Liver (tissue), 9 donors: ENCODE data around the gene TP53INP2. TPM values are rescaled to one million over a fixed set of nuclear protein-coding genes. Genes with fewer than 3 reads are reported as not detected.
"Not testable (repeated sequence)": the region's sequence is repeated elsewhere in the genome, so short reads cannot be mapped to it uniquely, and the experiment has no call there.

Experiments used
- DNase-seq: peaks from one replicate; pipeline ENCODE4 v3.0.0-alpha.2; 2017; ENCODE audit warnings: low spot score
- H3K27ac ChIP-seq, 2 donors: one replicate each; pipeline ENCODE4 v1.7.0; 2013; ENCODE audit warnings: inconsistent platforms in 2 of 2, low read length in 2 of 2, control low read depth in 1 of 2, low read depth in 1 of 2, mild to moderate bottlenecking in 1 of 2
- H3K27me3 ChIP-seq, 4 donors: one replicate each; pipeline versions ENCODE4 v1.6.1 to v1.7.0; 2013; ENCODE audit warnings: low read length in 3 of 4, inconsistent platforms in 1 of 4, mild to moderate bottlenecking in 1 of 4, moderate library complexity in 1 of 4; ENCODE audit not compliant: control insufficient read depth in 4 of 4, insufficient read depth in 4 of 4
- H3K36me3 ChIP-seq, 4 donors: one replicate each; pipeline versions ENCODE4 v1.6.1 to v1.7.0; 2013; ENCODE audit warnings: low read length in 3 of 4, mild to moderate bottlenecking in 3 of 4, low read depth in 1 of 4, moderate library complexity in 1 of 4; ENCODE audit not compliant: control insufficient read depth in 4 of 4, insufficient read depth in 3 of 4
- H3K4me1 ChIP-seq, 4 donors: one replicate each; pipeline versions ENCODE4 v1.6.1 to v1.7.0; 2013; ENCODE audit warnings: low read length in 3 of 4, mild to moderate bottlenecking in 3 of 4, moderate library complexity in 1 of 4; ENCODE audit not compliant: control insufficient read depth in 4 of 4, insufficient read depth in 4 of 4
- H3K4me3 ChIP-seq, 3 donors: one replicate each; pipeline versions ENCODE4 v1.6.1 to v1.7.0; 2013; ENCODE audit warnings: low read length in 3 of 3, control low read depth in 1 of 3, low read depth in 1 of 3, mild to moderate bottlenecking in 1 of 3
- H3K9ac ChIP-seq, 2 donors: one replicate each; pipeline ENCODE4 v1.7.0; 2013; ENCODE audit warnings: low read length in 2 of 2, mild to moderate bottlenecking in 2 of 2, moderate library complexity in 2 of 2, control low read depth in 1 of 2, low read depth in 1 of 2
- H3K9me3 ChIP-seq, 4 donors: one replicate each; pipeline versions ENCODE4 v1.6.1 to v1.7.0; 2013; ENCODE audit warnings: low read length in 3 of 4; ENCODE audit not compliant: control insufficient read depth in 4 of 4
- EGR1 ChIP-seq, 2 donors: IDR thresholded peaks; 2 replicates each; pipeline ENCODE4 v1.6.1; 2016 to 2018; ENCODE audit warnings: antibody characterized with exemption in 2 of 2, low read depth in 2 of 2
- FOXA1 ChIP-seq: IDR thresholded peaks from 2 replicates; pipeline ENCODE4 v1.6.1; 2016; ENCODE audit warnings: antibody characterized with exemption
- FOXA2 ChIP-seq: IDR thresholded peaks from 2 replicates; pipeline ENCODE4 v1.6.1; 2016; ENCODE audit warnings: antibody characterized with exemption
- GABPA ChIP-seq, 2 donors: IDR thresholded peaks in 1 of 2; conservative IDR thresholded peaks in 1 of 2; 2 replicates each; pipeline ENCODE4 v1.6.1; 2016; ENCODE audit warnings: antibody characterized with exemption in 2 of 2, mild to moderate bottlenecking in 1 of 2, moderate library complexity in 1 of 2
- HNF4A ChIP-seq, 2 donors: conservative IDR thresholded peaks; 2 replicates each; pipeline ENCODE4 v1.6.1; 2016; ENCODE audit warnings: antibody characterized with exemption in 2 of 2, mild to moderate bottlenecking in 2 of 2
- NR2F2 ChIP-seq: IDR thresholded peaks from 2 replicates; pipeline ENCODE4 v1.6.1; 2016; ENCODE audit warnings: antibody characterized with exemption
- RXRA ChIP-seq, 2 donors: IDR thresholded peaks; 2 replicates each; pipeline ENCODE4 v1.6.1; 2017 to 2018; ENCODE audit warnings: antibody characterized with exemption in 2 of 2, mild to moderate bottlenecking in 1 of 2
- SP1 ChIP-seq: IDR thresholded peaks from 2 replicates; pipeline ENCODE4 v1.6.1; 2018; ENCODE audit warnings: antibody characterized with exemption, mild to moderate bottlenecking
- TAF1 ChIP-seq: conservative IDR thresholded peaks from 2 replicates; pipeline ENCODE4 v1.6.1; 2016; ENCODE audit warnings: antibody characterized with exemption, mild to moderate bottlenecking
- YY1 ChIP-seq: IDR thresholded peaks from 2 replicates; pipeline ENCODE4 v1.6.1; 2016; ENCODE audit warnings: antibody characterized with exemption, mild to moderate bottlenecking
- WGBS: extraction: QIAGEN DNeasy Blood & Tissue Kit; methylation state at CpG from one replicate; pipeline ENCODE4 v1.1.7; 2013; 5-methylcytosine and 5-hydroxymethylcytosine counted together
- polyA plus RNA-seq, 2 donors: library from polyadenylated mRNA; stranded (reverse) in 1 of 2; unstranded in 1 of 2; fragments of 200-250 nt in 1 of 2; fragments of >200 nt in 1 of 2; fragmentation: Nextera tagmentation in 1 of 2; extraction: Ambion mirVana in 1 of 2; gene quantifications; one replicate each; pipeline versions ENCODE4 v1.2.1 to v1.2.3, GENCODE V29; 2013 to 2015
- total RNA-seq, 2 donors: library from RNA; depleted of rRNA; stranded (reverse); fragments of >200 nt; gene quantifications; one replicate each; pipeline ENCODE4 v1.2.3, GENCODE V29; 2014
- TF ChIP-seq, protein P1 (sequence below): fragments of 150-350 bp; IDR thresholded peaks from 2 replicates; pipeline ENCODE4 v1.5.1; 2017; ENCODE audit warnings: improper control_type of control experiment, low read depth, low read length; ENCODE audit not compliant: missing input control
- TF ChIP-seq, protein P2 (sequence below): IDR thresholded peaks from 2 replicates; pipeline ENCODE4 v1.6.1; 2016; ENCODE audit warnings: antibody characterized with exemption, mild to moderate bottlenecking
- TF ChIP-seq, protein P3 (sequence below): IDR thresholded peaks from 2 replicates; pipeline ENCODE4 v1.6.1; 2016; ENCODE audit warnings: antibody characterized with exemption
- TF ChIP-seq, protein P4 (sequence below): IDR thresholded peaks from 2 replicates; pipeline ENCODE4 v1.6.1; 2016; ENCODE audit warnings: antibody characterized with exemption
- donor health status: healthy.
- donor health status: healthy.
- donor health status: healthy.
- donor health status: healthy.
- donor health status: healthy.

Gene TP53INP2
- total and polyA plus RNA-seq, 4 donors, result 3.0 to 14.5 (median 7.0) TPM

DNA sequence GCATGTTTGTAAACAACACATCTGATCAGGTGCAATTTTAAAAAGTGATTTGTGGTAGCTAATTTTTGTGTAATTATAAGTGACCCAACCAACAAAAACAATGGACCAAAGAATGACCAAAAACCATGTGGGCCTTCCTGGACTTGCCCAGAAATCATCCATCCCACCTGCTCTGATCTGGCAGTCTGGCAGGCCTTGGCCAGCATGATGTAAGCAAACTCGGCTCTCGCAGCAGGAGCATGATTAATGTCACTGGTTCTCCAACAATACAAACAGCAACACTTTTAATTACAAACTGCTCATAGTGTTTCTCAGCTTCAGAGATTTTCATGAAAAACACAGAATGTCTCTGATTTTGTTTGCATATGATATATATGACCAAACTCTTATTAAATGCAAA, 16.1 kb downstream of the TP53INP2 start:
- TF ChIP-seq FOXA2, result no peak
- no peak for TF ChIP-seq GABPA (IDR thresholded peaks at IDR 0.05 in 1 of 2, conservative IDR thresholded peaks at IDR 0.05 in 1 of 2)
- Histone ChIP-seq H3K9me3 (no peaks in the 10 kb centered on the region), H3K9ac (no peak overlapping the region), H3K27me3 (no peaks in the 10 kb centered on the region), H3K27ac (no peak overlapping the region), H3K4me1 (peaks cover 0 to 16% (median 11%) of the 10 kb centered on the region in 4 donors), H3K4me3 (no peak overlapping the region), H3K36me3 (peaks cover 1 to 14% (median 5%) of the 10 kb centered on the region in 4 donors)
- WGBS, result 66% methylated on average over 2 of the region's 2 CpGs
- DNase-seq, result no peak

DNA sequence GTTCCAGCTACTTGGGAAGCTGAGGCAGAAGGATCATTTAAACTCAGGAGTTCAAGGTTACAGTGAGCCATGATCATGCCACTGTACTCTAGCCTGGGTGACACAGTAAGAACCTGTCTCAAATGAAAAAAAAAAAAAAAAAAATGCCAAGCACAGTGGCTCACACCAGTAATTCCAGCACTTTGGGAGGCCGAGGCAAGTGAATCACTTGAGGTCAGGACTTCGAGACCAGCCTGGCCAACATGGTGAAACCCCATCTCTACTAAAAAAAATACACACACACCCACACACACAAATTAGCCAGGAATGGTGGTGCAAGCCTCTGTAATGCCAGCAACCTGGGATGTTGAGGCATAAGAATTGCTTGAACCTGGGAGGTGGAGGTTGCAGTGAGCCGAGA, 18.4 kb downstream of the TP53INP2 start:
- H3K9me3 ChIP-seq, DNase-seq, H3K27me3 ChIP-seq, H3K4me1 ChIP-seq, H3K27ac ChIP-seq, H3K4me3 ChIP-seq, H3K9ac ChIP-seq: not testable (repeated sequence)
- 79% methylated on average over 3 of the region's 3 CpGs for WGBS
- H3K36me3 ChIP-seq, result peaks cover 6 to 25% (median 12%) of the 10 kb centered on the region in 4 donors

DNA sequence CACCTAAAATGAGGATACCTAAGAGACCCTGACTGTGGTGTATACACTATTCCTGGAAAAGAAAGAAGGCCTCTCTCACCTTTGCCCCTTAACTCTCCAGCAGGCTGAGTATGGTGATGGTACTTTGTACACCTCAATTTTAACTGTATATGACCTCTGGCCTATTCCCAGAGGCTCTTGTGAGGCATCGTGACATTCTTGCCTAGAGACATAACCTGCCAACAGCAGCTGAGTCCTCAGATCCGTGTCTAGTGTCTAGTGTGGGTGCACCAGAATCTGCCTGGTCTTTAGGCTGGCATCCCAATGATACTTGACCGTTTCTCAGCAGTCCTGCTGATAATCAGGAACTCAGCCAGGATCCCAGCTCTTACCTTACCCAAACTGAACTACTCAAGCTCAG, 20.0 kb downstream of the TP53INP2 start:
- no peak for DNase-seq
- no peak overlapping the region for H3K4me3 ChIP-seq
- H3K4me1 ChIP-seq, result no peaks in the 10 kb centered on the region
- WGBS, result 59% methylated on average over 3 of the region's 3 CpGs
- TF ChIP-seq, protein P1, sequence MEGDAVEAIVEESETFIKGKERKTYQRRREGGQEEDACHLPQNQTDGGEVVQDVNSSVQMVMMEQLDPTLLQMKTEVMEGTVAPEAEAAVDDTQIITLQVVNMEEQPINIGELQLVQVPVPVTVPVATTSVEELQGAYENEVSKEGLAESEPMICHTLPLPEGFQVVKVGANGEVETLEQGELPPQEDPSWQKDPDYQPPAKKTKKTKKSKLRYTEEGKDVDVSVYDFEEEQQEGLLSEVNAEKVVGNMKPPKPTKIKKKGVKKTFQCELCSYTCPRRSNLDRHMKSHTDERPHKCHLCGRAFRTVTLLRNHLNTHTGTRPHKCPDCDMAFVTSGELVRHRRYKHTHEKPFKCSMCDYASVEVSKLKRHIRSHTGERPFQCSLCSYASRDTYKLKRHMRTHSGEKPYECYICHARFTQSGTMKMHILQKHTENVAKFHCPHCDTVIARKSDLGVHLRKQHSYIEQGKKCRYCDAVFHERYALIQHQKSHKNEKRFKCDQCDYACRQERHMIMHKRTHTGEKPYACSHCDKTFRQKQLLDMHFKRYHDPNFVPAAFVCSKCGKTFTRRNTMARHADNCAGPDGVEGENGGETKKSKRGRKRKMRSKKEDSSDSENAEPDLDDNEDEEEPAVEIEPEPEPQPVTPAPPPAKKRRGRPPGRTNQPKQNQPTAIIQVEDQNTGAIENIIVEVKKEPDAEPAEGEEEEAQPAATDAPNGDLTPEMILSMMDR, result no peak
- no peak for TF ChIP-seq TAF1
- no peak for TF ChIP-seq FOXA2
- TF ChIP-seq, protein P2, sequence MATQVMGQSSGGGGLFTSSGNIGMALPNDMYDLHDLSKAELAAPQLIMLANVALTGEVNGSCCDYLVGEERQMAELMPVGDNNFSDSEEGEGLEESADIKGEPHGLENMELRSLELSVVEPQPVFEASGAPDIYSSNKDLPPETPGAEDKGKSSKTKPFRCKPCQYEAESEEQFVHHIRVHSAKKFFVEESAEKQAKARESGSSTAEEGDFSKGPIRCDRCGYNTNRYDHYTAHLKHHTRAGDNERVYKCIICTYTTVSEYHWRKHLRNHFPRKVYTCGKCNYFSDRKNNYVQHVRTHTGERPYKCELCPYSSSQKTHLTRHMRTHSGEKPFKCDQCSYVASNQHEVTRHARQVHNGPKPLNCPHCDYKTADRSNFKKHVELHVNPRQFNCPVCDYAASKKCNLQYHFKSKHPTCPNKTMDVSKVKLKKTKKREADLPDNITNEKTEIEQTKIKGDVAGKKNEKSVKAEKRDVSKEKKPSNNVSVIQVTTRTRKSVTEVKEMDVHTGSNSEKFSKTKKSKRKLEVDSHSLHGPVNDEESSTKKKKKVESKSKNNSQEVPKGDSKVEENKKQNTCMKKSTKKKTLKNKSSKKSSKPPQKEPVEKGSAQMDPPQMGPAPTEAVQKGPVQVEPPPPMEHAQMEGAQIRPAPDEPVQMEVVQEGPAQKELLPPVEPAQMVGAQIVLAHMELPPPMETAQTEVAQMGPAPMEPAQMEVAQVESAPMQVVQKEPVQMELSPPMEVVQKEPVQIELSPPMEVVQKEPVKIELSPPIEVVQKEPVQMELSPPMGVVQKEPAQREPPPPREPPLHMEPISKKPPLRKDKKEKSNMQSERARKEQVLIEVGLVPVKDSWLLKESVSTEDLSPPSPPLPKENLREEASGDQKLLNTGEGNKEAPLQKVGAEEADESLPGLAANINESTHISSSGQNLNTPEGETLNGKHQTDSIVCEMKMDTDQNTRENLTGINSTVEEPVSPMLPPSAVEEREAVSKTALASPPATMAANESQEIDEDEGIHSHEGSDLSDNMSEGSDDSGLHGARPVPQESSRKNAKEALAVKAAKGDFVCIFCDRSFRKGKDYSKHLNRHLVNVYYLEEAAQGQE, result no peak
- no peak for TF ChIP-seq HNF4A (conservative IDR thresholded peaks at IDR 0.05)
- no peak for TF ChIP-seq SP1
- TF ChIP-seq, protein P3, sequence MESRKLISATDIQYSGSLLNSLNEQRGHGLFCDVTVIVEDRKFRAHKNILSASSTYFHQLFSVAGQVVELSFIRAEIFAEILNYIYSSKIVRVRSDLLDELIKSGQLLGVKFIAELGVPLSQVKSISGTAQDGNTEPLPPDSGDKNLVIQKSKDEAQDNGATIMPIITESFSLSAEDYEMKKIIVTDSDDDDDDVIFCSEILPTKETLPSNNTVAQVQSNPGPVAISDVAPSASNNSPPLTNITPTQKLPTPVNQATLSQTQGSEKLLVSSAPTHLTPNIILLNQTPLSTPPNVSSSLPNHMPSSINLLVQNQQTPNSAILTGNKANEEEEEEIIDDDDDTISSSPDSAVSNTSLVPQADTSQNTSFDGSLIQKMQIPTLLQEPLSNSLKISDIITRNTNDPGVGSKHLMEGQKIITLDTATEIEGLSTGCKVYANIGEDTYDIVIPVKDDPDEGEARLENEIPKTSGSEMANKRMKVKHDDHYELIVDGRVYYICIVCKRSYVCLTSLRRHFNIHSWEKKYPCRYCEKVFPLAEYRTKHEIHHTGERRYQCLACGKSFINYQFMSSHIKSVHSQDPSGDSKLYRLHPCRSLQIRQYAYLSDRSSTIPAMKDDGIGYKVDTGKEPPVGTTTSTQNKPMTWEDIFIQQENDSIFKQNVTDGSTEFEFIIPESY, result no peak
- TF ChIP-seq FOXA1, result no peak
- TF ChIP-seq EGR1 (IDR thresholded peaks at IDR 0.05; ENCODE audit: low read depth in 2 of 2), result no peak
- no peak for TF ChIP-seq RXRA (IDR thresholded peaks at IDR 0.05)
- TF ChIP-seq YY1, result no peak
- TF ChIP-seq NR2F2, result no peak
- TF ChIP-seq, protein P4, sequence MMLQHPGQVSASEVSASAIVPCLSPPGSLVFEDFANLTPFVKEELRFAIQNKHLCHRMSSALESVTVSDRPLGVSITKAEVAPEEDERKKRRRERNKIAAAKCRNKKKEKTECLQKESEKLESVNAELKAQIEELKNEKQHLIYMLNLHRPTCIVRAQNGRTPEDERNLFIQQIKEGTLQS, result no peak
- no peak overlapping the region for H3K9ac ChIP-seq
- no peak overlapping the region for H3K27ac ChIP-seq
- H3K36me3 ChIP-seq, result peaks cover 6 to 25% (median 12%) of the 10 kb centered on the region in 4 donors
- no peaks in the 10 kb centered on the region for H3K27me3 ChIP-seq
- no peaks in the 10 kb centered on the region for H3K9me3 ChIP-seq
